ENCODE measurements around the gene DDX60.

DDX60 gene

GRCh38 chr4:168208957-168209614 is 109.5 kb downstream of the DDX60 start:
- no peak for DNase-seq (ENCODE audit: low spot score)

- no peak for DNase-seq (ENCODE audit: low spot score)
Measured at GRCh38 chr4:168203233-168203911, 115.2 kb downstream of the DDX60 start.

GRCh38 chr4:168200685-168201084 is 117.9 kb downstream of the DDX60 start:
- no peak for DNase-seq (ENCODE audit: low spot score)

- DNase-seq (ENCODE audit: low spot score), result no peak
Measured at GRCh38 chr4:168199260-168199957, 119.1 kb downstream of the DDX60 start.

GRCh38 chr4:168197926-168198325 is 120.6 kb downstream of the DDX60 start:
- no peak for DNase-seq (ENCODE audit: low spot score)

GRCh38 chr4:168188754-168189153 is 129.8 kb downstream of the DDX60 start:
- no peak for DNase-seq (ENCODE audit: low spot score)

- DNase-seq (ENCODE audit: low spot score), result no peak
Measured at GRCh38 chr4:168183717-168184571, 134.6 kb downstream of the DDX60 start.

- peak; percentile 30 for DNase-seq (ENCODE audit: low spot score)
Measured at GRCh38 chr4:168177546-168178149, 140.9 kb downstream of the DDX60 start.

- DNase-seq (ENCODE audit: low spot score), result no peak
Measured at GRCh38 chr4:168174308-168174707, 144.2 kb downstream of the DDX60 start.

- no peak for DNase-seq (ENCODE audit: low spot score)
Measured at GRCh38 chr4:168167714-168168284, 150.8 kb downstream of the DDX60 start.
